NT2/D1 (cell line): ENCODE results near the gene MORC4.

Experiments
- YY1 ChIP-seq: IDR thresholded peaks from 2 replicates; pipeline ENCODE4 v1.6.1; 2011; ENCODE audit not compliant: insufficient read length, insufficient read depth
- ZNF274 ChIP-seq: IDR thresholded peaks from 2 replicates; pipeline ENCODE4 v1.6.1; 2011; ENCODE audit warnings: mild to moderate bottlenecking, low read depth, low read length

GRCh38 chrX:106999002-106999975, 723 bp downstream of the MORC4 start:
- TF ChIP-seq ZNF274 = no peak
- no peak for TF ChIP-seq YY1
